ENCODE measurements around the gene POLR1H.

- TF ChIP-seq POLR2A (IDR thresholded peaks at IDR 0.05) (no peak), CTCF (IDR thresholded peaks at IDR 0.05) (no peak)
Observed at GRCh38 chr6:30100154-30100553, 39.1 kb downstream of the POLR1H start.
